HEK293T (cell line): ENCODE data around the gene FBXL17.

Experiments
- BHLHE40 ChIP-seq: fragments of 450-650 bp; IDR thresholded peaks from 2 replicates; pipeline ENCODE4 v1.6.1; 2016; ENCODE audit warnings: mild to moderate bottlenecking, moderate library complexity, borderline replicate concordance
- ELF4 ChIP-seq: fragments of 450-650 bp; IDR thresholded peaks from 2 replicates; pipeline ENCODE4 v1.6.1; 2017; ENCODE audit warnings: antibody characterized with exemption
- FOXA1 ChIP-seq: fragments of 450-650 bp; IDR thresholded peaks from 2 replicates; pipeline ENCODE4 v1.6.1; 2016; ENCODE audit warnings: mild to moderate bottlenecking
- FOXK2 ChIP-seq: fragments of 450-650 bp; IDR thresholded peaks from 2 replicates; pipeline ENCODE4 v1.6.1; 2016; ENCODE audit warnings: mild to moderate bottlenecking
- FOXM1 ChIP-seq: fragments of 450-650 bp; IDR thresholded peaks from 2 replicates; pipeline ENCODE4 v1.6.1; 2017; ENCODE audit warnings: mild to moderate bottlenecking, borderline replicate concordance
- HDGF ChIP-seq: fragments of 450-650 bp; IDR thresholded peaks from 2 replicates; pipeline ENCODE4 v1.6.1; 2017; ENCODE audit warnings: antibody characterized with exemption, borderline replicate concordance
- LEF1 ChIP-seq: fragments of 450-650 bp; IDR thresholded peaks from 2 replicates; pipeline ENCODE4 v1.6.1; 2017; ENCODE audit warnings: mild to moderate bottlenecking, borderline replicate concordance
- NFRKB ChIP-seq: fragments of 450-650 bp; IDR thresholded peaks from 2 replicates; pipeline ENCODE4 v1.6.1; 2016; ENCODE audit warnings: mild to moderate bottlenecking, moderate library complexity
- PKNOX1 ChIP-seq: fragments of 450-650 bp; IDR thresholded peaks from 2 replicates; pipeline ENCODE4 v1.6.1; 2016
- SP1 ChIP-seq: fragments of 450-650 bp; IDR thresholded peaks from 2 replicates; pipeline ENCODE4 v1.6.1; 2017
- SUZ12 ChIP-seq: fragments of 450-650 bp; IDR thresholded peaks from 2 replicates; pipeline ENCODE4 v1.6.1; 2016; ENCODE audit warnings: mild to moderate bottlenecking
- ZNF384 ChIP-seq: fragments of 450-650 bp; IDR thresholded peaks from 2 replicates; pipeline ENCODE4 v1.6.1; 2016

DNA sequence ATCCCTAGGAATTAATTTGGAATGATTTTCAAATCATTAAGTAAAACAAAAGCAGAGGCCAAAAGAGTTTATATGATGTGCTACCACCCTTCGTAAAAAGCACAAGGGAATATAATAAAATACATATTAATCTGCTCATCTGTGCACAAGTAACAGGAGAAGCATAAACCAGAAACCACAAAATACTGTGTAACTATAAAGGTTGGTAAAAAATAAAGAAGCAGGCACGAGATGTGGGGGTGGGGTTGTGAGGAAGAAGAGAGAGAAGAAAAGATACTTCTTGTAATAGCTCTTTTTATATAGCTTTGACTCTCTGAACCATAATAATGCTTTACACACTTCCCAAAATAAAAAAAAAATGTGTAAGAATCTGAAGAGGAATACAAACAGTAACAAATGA lies 496.3 kb downstream of the FBXL17 start:
- no peak for TF ChIP-seq SUZ12
- no peak for TF ChIP-seq FOXM1
- no peak for TF ChIP-seq FOXK2
- TF ChIP-seq SP1, result no peak
- TF ChIP-seq BHLHE40, result no peak
- no peak for TF ChIP-seq FOXA1
- no peak for TF ChIP-seq PKNOX1
- no peak for TF ChIP-seq ELF4
- TF ChIP-seq NFRKB, result no peak
- TF ChIP-seq LEF1, result no peak
- TF ChIP-seq HDGF, result no peak
- no peak for TF ChIP-seq ZNF384
